ENCODE measurements around the gene ZNF672. TPM values are rescaled to one million over a fixed set of nuclear protein-coding genes. Genes with fewer than 3 reads are reported as not detected.

Gene ZNF672
- total RNA-seq, 1 experiment from 2014 or later = 27.6 TPM

- Histone ChIP-seq H3K27ac (ENCODE audit: low read depth, low read length) (no peak overlapping the region), H2AFZ (ENCODE audit: low read depth, low read length, poor library complexity, severe bottlenecking) (no peak overlapping the region), H3K9ac (ENCODE audit: low read length) (no peak overlapping the region), H3K4me1 (ENCODE audit: control insufficient read depth in 1 of 2, insufficient read depth in 2 of 2, low read length in 2 of 2) (no peaks in the 10 kb centered on the region), H3K4me2 (ENCODE audit: low read length) (no peak overlapping the region), H3K36me3 (ENCODE audit: control insufficient read depth in 1 of 2, insufficient read depth in 2 of 2, low read length in 2 of 2) (no peaks in the 10 kb centered on the region), H3K27me3 (ENCODE audit: insufficient read depth, low read length) (no peaks in the 10 kb centered on the region), H3K9me2 (ENCODE audit: insufficient read depth) (no peaks in the 10 kb centered on the region), H3K4me3 (replicated peaks in 1 of 2; ENCODE audit: low read depth in 1 of 2, low read length in 2 of 2) (no peak overlapping the region), H3K9me3 (ENCODE audit: control insufficient read depth in 1 of 2, insufficient read depth in 1 of 2, low read depth in 1 of 2, low read length in 2 of 2) (no peaks in the 10 kb centered on the region), H4K20me1 (ENCODE audit: insufficient read depth) (no peaks in the 10 kb centered on the region), H3K79me2 (ENCODE audit: insufficient read depth, low read length) (no peaks in the 10 kb centered on the region)
- DNase-seq (ENCODE audit: low read depth, low spot score) = no peak
- ChIA-PET POLR2A (no interaction called here), CTCF (no interaction called here), RAD21 (ENCODE audit: low non-redundant PET in 1 of 2, low total read pairs in 2 of 2, uncharacterized antibody in 2 of 2, unreplicated experiment in 2 of 2) (no interaction called here)
- intact Hi-C loops (cut with micrococcal nuclease) = no loop called here
- BruUV-seq (replicated peaks) = no TSS peak
- no peak for TF ChIP-seq YY1 (IDR thresholded peaks at IDR 0.05; ENCODE audit: extremely low read depth, insufficient replicate concordance, low read depth, low read length)
- no peak for TF ChIP-seq REST (IDR thresholded peaks at IDR 0.05; ENCODE audit: low read depth)
- TF ChIP-seq ZFX (IDR thresholded peaks at IDR 0.05) = no peak
- TF ChIP-seq EZH2phosphoT487 (IDR thresholded peaks at IDR 0.05; ENCODE audit: borderline replicate concordance) = no peak
- no peak for TF ChIP-seq POLR2AphosphoS5 (IDR thresholded peaks at IDR 0.05; ENCODE audit: low read depth, low read length)
- no peak for TF ChIP-seq ZNF274 (IDR thresholded peaks at IDR 0.05; ENCODE audit: low read depth, low read length)
- TF ChIP-seq, protein P1, sequence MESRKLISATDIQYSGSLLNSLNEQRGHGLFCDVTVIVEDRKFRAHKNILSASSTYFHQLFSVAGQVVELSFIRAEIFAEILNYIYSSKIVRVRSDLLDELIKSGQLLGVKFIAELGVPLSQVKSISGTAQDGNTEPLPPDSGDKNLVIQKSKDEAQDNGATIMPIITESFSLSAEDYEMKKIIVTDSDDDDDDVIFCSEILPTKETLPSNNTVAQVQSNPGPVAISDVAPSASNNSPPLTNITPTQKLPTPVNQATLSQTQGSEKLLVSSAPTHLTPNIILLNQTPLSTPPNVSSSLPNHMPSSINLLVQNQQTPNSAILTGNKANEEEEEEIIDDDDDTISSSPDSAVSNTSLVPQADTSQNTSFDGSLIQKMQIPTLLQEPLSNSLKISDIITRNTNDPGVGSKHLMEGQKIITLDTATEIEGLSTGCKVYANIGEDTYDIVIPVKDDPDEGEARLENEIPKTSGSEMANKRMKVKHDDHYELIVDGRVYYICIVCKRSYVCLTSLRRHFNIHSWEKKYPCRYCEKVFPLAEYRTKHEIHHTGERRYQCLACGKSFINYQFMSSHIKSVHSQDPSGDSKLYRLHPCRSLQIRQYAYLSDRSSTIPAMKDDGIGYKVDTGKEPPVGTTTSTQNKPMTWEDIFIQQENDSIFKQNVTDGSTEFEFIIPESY (IDR thresholded peaks at IDR 0.05; ENCODE audit: extremely low read depth, insufficient replicate concordance, low read length) = no peak
- TF ChIP-seq EZH2 (IDR thresholded peaks at IDR 0.05) = no peak
- TF ChIP-seq SIN3A (IDR thresholded peaks at IDR 0.05; ENCODE audit: low read depth) = no peak
- no peak for TF ChIP-seq TCF7L2 (IDR thresholded peaks at IDR 0.05; ENCODE audit: borderline replicate concordance, extremely low read depth, insufficient read depth, insufficient read length)
- TF ChIP-seq, protein P2, sequence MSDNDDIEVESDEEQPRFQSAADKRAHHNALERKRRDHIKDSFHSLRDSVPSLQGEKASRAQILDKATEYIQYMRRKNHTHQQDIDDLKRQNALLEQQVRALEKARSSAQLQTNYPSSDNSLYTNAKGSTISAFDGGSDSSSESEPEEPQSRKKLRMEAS (IDR thresholded peaks at IDR 0.05) = no peak
- no peak for TF ChIP-seq POLR2A (IDR thresholded peaks at IDR 0.05; ENCODE audit: borderline replicate concordance, extremely low read depth, insufficient read depth, insufficient read length)
- ATAC-seq = no peak
These were observed 56.8 kb downstream of the ZNF672 start for GRCh38 chr1:248894837-248895236.
